T1000 (cell line): Measurements from ENCODE around the gene GLIS2.

Experiments
- DNase-seq: peaks from one replicate; lab custom pipeline; 2025; ENCODE audit warnings: mixed read lengths; lab: John Stamatoyannopoulos, UW

The GLIS2 gene

GRCh38 chr16:4298761-4299522 is 16.9 kb upstream of the GLIS2 start:
- DNase-seq = peak; percentile 71

GRCh38 chr16:4301177-4301576 is 14.7 kb upstream of the GLIS2 start:
- DNase-seq = no peak

GRCh38 chr16:4301968-4302367 is 13.9 kb upstream of the GLIS2 start:
- no peak for DNase-seq

GRCh38 chr16:4303973-4304372 is 11.9 kb upstream of the GLIS2 start:
- DNase-seq = no peak

- DNase-seq = no peak
These were observed 9.2 kb upstream of the GLIS2 start for GRCh38 chr16:4306470-4307214.

GRCh38 chr16:4307215-4308037 is 8.4 kb upstream of the GLIS2 start:
- peak; percentile 98 for DNase-seq

- no peak for DNase-seq
These were observed 6.6 kb upstream of the GLIS2 start for GRCh38 chr16:4309102-4309832.

GRCh38 chr16:4309833-4310266 is 6.0 kb upstream of the GLIS2 start:
- peak; percentile 92 for DNase-seq

GRCh38 chr16:4313563-4314531 is 2.0 kb upstream of the GLIS2 start:
- no peak for DNase-seq

- DNase-seq = no peak
These were observed 1.2 kb upstream of the GLIS2 start for GRCh38 chr16:4314532-4315185.

- DNase-seq = peak; percentile 34
These were observed 419 bp downstream of the GLIS2 start for GRCh38 chr16:4316108-4316863.

GRCh38 chr16:4316864-4317531 is 1.1 kb downstream of the GLIS2 start:
- DNase-seq = peak; percentile 59

GRCh38 chr16:4317532-4318450 is 1.9 kb downstream of the GLIS2 start:
- peak; percentile 46 for DNase-seq

GRCh38 chr16:4318451-4318910 is 2.6 kb downstream of the GLIS2 start:
- DNase-seq = no peak

GRCh38 chr16:4318967-4319366 is 3.1 kb downstream of the GLIS2 start:
- no peak for DNase-seq

- no peak for DNase-seq
These were observed 3.9 kb downstream of the GLIS2 start for GRCh38 chr16:4319454-4320421.
